GM21447 (cell line): ENCODE data around the gene RGS9BP.
"Not testable (repeated sequence)": the region's sequence is repeated elsewhere in the genome, so short reads cannot be mapped to it uniquely, and the experiment has no call there.

ENCODE experiments used
- ATAC-seq: cut with Tn5 transposase; IDR thresholded peaks from one replicate; pipeline ENCODE4 v1.9.1; 2021; ENCODE audit not compliant: unreplicated experiment

Gene RGS9BP

GRCh38 chr19:32671883-32672593 is 3.6 kb upstream of the RGS9BP start:
- no peak for ATAC-seq

GRCh38 chr19:32672841-32673240 is 2.8 kb upstream of the RGS9BP start:
- no peak for ATAC-seq

GRCh38 chr19:32673573-32673972 is 2.1 kb upstream of the RGS9BP start:
- no peak for ATAC-seq

GRCh38 chr19:32674153-32674930 is 1.3 kb upstream of the RGS9BP start:
- ATAC-seq: no peak

GRCh38 chr19:32674931-32675719 is 523 bp upstream of the RGS9BP start, which contains the start of gene ANKRD27:
ANKRD27 (minus strand) TSS chr19:32675180; CDS start chr19:32659015, 16,165 bp downstream.
- peak; percentile 96 for ATAC-seq

GRCh38 chr19:32676186-32676894 is 692 bp downstream of the RGS9BP start:
- no peak for ATAC-seq

GRCh38 chr19:32676895-32677359 is 1.3 kb downstream of the RGS9BP start:
- no peak for ATAC-seq

GRCh38 chr19:32677657-32678056 is 2.0 kb downstream of the RGS9BP start:
- no peak for ATAC-seq

- no peak for ATAC-seq
Measured at GRCh38 chr19:32680986-32681385, 5.3 kb downstream of the RGS9BP start.

- no peak for ATAC-seq
Measured at GRCh38 chr19:32682317-32682716, 6.7 kb downstream of the RGS9BP start.

- no peak for ATAC-seq
Measured at GRCh38 chr19:32686847-32687475, 11.3 kb downstream of the RGS9BP start.

- no peak for ATAC-seq
Measured at GRCh38 chr19:32687681-32688080, 12.0 kb downstream of the RGS9BP start.

- ATAC-seq: no peak
Measured at GRCh38 chr19:32688311-32688710, 12.7 kb downstream of the RGS9BP start.

- peak; percentile 91 for ATAC-seq
Measured at GRCh38 chr19:32691291-32691951, 15.8 kb downstream of the RGS9BP start, which contains the start of gene NUDT19. NUDT19 (plus strand) TSS chr19:32691821; CDS start chr19:32691961, 140 bp downstream.

GRCh38 chr19:32691952-32692726 is 16.5 kb downstream of the RGS9BP start:
- ATAC-seq: peak; percentile 48

- ATAC-seq: no peak
Measured at GRCh38 chr19:32692727-32693061, 17.0 kb downstream of the RGS9BP start.

GRCh38 chr19:32693151-32694108 is 17.8 kb downstream of the RGS9BP start:
- not testable (repeated sequence) for ATAC-seq

GRCh38 chr19:32694316-32694715 is 18.7 kb downstream of the RGS9BP start:
- not testable (repeated sequence) for ATAC-seq
